Hematopoietic multipotent progenitor cell treated with erythropoietin and hydrocortisone succinate and interleukin-3 and kit ligand, for 6 days (in vitro differentiated cells): Measurements from ENCODE around the gene AP2S1.
"Not testable (repeated sequence)": the region's sequence is repeated elsewhere in the genome, so short reads cannot be mapped to it uniquely, and the experiment has no call there.

ENCODE experiments used
- DNase-seq: peaks from one replicate; pipeline ENCODE4 v3.0.0-alpha.2; 2015

Gene AP2S1

GRCh38 chr19:46866407-46867136 lies 15.9 kb upstream of the AP2S1 start:
- DNase-seq = no peak

- DNase-seq = no peak
Observed at GRCh38 chr19:46863818-46864629, 13.4 kb upstream of the AP2S1 start.

GRCh38 chr19:46862974-46863632 lies 12.5 kb upstream of the AP2S1 start:
- DNase-seq = peak; percentile 58

GRCh38 chr19:46862503-46862834 lies 11.8 kb upstream of the AP2S1 start:
- DNase-seq = no peak

- peak; percentile 25 for DNase-seq
Observed at GRCh38 chr19:46861691-46862502, 11.3 kb upstream of the AP2S1 start.

GRCh38 chr19:46860846-46861690 lies 10.4 kb upstream of the AP2S1 start, which contains the start of gene ARHGAP35:
TSS of gene ARHGAP35 (plus strand) at chr19:46860997. CDS start at chr19:46918676, 57,679 bp downstream.
- peak; percentile 90 for DNase-seq

- DNase-seq = peak; percentile 99
Observed at GRCh38 chr19:46860125-46860845, 9.6 kb upstream of the AP2S1 start.

- peak; percentile 82 for DNase-seq
Observed at GRCh38 chr19:46859637-46860124, 9.0 kb upstream of the AP2S1 start.

- peak; percentile 98 for DNase-seq
Observed at GRCh38 chr19:46856062-46857022, 5.7 kb upstream of the AP2S1 start.

GRCh38 chr19:46854698-46855097 lies 4.1 kb upstream of the AP2S1 start:
- not testable (repeated sequence) for DNase-seq

- DNase-seq = no peak
Observed at GRCh38 chr19:46852830-46853229, 2.2 kb upstream of the AP2S1 start.

- DNase-seq = no peak
Observed at GRCh38 chr19:46849610-46850009, 1.0 kb downstream of the AP2S1 start.

- no peak for DNase-seq
Observed at GRCh38 chr19:46848389-46848788, 2.3 kb downstream of the AP2S1 start.

GRCh38 chr19:46847528-46847927 lies 3.1 kb downstream of the AP2S1 start:
- DNase-seq = no peak

GRCh38 chr19:46845959-46846459 lies 4.6 kb downstream of the AP2S1 start:
- peak; percentile 82 for DNase-seq

- no peak for DNase-seq
Observed at GRCh38 chr19:46844067-46844489, 6.6 kb downstream of the AP2S1 start.

- DNase-seq = no peak
Observed at GRCh38 chr19:46842791-46843190, 7.9 kb downstream of the AP2S1 start.

- DNase-seq = peak; percentile 77
Observed at GRCh38 chr19:46841458-46842083, 9.1 kb downstream of the AP2S1 start.

GRCh38 chr19:46840498-46840942 lies 10.1 kb downstream of the AP2S1 start:
- DNase-seq = peak; percentile 85
